HepG2 (cell line): ENCODE results near the gene HECTD1. TPM values are rescaled to one million over a fixed set of nuclear protein-coding genes. Genes with fewer than 3 reads are reported as not detected.
A peak's percentile ranks its signal among the peaks of the same experiment; 100 is the strongest.
"Not testable (repeated sequence)": the region's sequence is repeated elsewhere in the genome, so short reads cannot be mapped to it uniquely, and the experiment has no call there.

ENCODE experiments used
- ATAC-seq: fragments of 200-7000 bp; cut with Tn5 transposase; 3 replicates; pipeline ENCODE4 v1.9.1; 2020; ENCODE audit warnings: mild to moderate bottlenecking, moderate library complexity
- BruUV-seq: library from RNA; stranded (reverse); fragments of 400-500 nt; replicated peaks from 2 replicates; lab custom pipeline; 2021; lab: Mats Ljungman, UMichigan
- CTCF ChIA-PET: fragments of 300-600 bp; formaldehyde crosslinking; extraction: SDS; loops from one replicate; lab custom pipeline; 2021; ENCODE audit warnings: low total read pairs, inconsistent platforms, low intra/inter-chr PET ratio; lab: Yijun Ruan, JAX
- POLR2A ChIA-PET: fragments of 350-600 bp; sonication (Branson Sonifier 250); formaldehyde crosslinking; loops from one replicate; lab custom pipeline; 2020; ENCODE audit warnings: antibody characterized with exemption, inconsistent platforms; lab: Yijun Ruan, JAX
- DNase-seq: peaks from one replicate; pipeline ENCODE4 v3.0.0-alpha.2; 2015; ENCODE audit warnings: low spot score
- FAIRE-seq: peaks from 3 replicates; lab custom pipeline; 2011; peaks lifted over from hg19 to GRCh38; lab: Jason Lieb, UNC
- H2AFZ ChIP-seq: one replicate; pipeline ENCODE4 v1.6.1; 2011; ENCODE audit warnings: low read length, inconsistent platforms
- H3K27ac ChIP-seq: fragments of 300-600 bp; 3 replicates; pipeline ENCODE4 v1.8.0; 2011; ENCODE audit warnings: mixed run types, mild to moderate bottlenecking, mixed read lengths, low read length, inconsistent platforms; ENCODE audit not compliant: insufficient read depth; ENCODE audit errors: extremely low read length
- H3K27me3 ChIP-seq, 2 experiments: fragments of 200-600 bp in 1 of 2; 2 replicates in 1 of 2; 3 replicates in 1 of 2; pipeline versions ENCODE4 v1.6.0 to v1.8.0; 2011; ENCODE audit warnings: low read length in 2 of 2, mild to moderate bottlenecking in 2 of 2, moderate library complexity in 2 of 2, inconsistent platforms in 1 of 2; ENCODE audit not compliant: insufficient read depth in 2 of 2, control insufficient read depth in 1 of 2
- H3K36me3 ChIP-seq, 2 experiments: fragments of 200-600 bp in 1 of 2; replicated peaks in 1 of 2; 2 replicates in 1 of 2; 3 replicates in 1 of 2; pipeline versions ENCODE4 v1.5.1 to v1.8.0; 2011; ENCODE audit warnings: low read length in 2 of 2, inconsistent platforms in 1 of 2; ENCODE audit not compliant: insufficient read depth in 2 of 2, control insufficient read depth in 1 of 2
- H3K4me1 ChIP-seq: 2 replicates; pipeline ENCODE4 v1.5.1; 2012; ENCODE audit warnings: low read length, inconsistent platforms; ENCODE audit not compliant: insufficient read depth
- H3K4me2 ChIP-seq: 2 replicates; pipeline ENCODE4 v1.6.0; 2011; ENCODE audit warnings: low read depth, low read length, inconsistent platforms
- H3K4me3 ChIP-seq, 3 experiments: fragments of 200-600 bp in 1 of 3; sonication (generic), shearing (Covaris generic) in 1 of 3; replicated peaks in 1 of 3; 2 replicates each; pipeline ENCODE4 v1.5.1; 2011 to 2016; ENCODE audit warnings: low read length in 3 of 3, inconsistent platforms in 2 of 3, low read depth in 2 of 3, mild to moderate bottlenecking in 2 of 3, control low read depth in 1 of 3, mixed read lengths in 1 of 3; ENCODE audit not compliant: insufficient read depth in 1 of 3
- H3K79me2 ChIP-seq: one replicate; pipeline ENCODE4 v1.6.1; 2011; ENCODE audit warnings: low read length, inconsistent platforms; ENCODE audit not compliant: insufficient read depth
- H3K9ac ChIP-seq: 2 replicates; pipeline ENCODE4 v1.6.0; 2011; ENCODE audit warnings: mild to moderate bottlenecking, low read depth, low read length, inconsistent platforms; ENCODE audit not compliant: insufficient read depth
- H3K9me3 ChIP-seq: 2 replicates; pipeline ENCODE4 v1.5.1; 2012; ENCODE audit warnings: mild to moderate bottlenecking, low read length
- H4K20me1 ChIP-seq: 2 replicates; pipeline ENCODE4 v1.6.0; 2011; ENCODE audit warnings: inconsistent platforms, mild to moderate bottlenecking, low read length, moderate library complexity; ENCODE audit not compliant: insufficient read depth
- NCOA1 ChIP-seq: sonication (generic); formaldehyde crosslinking; IDR thresholded peaks from 2 replicates; pipeline ENCODE4 v1.9.0; 2021; ENCODE audit warnings: missing genetic modification reagents
- POGZ ChIP-seq: sonication (generic); formaldehyde crosslinking; IDR thresholded peaks from 2 replicates; pipeline ENCODE4 v1.4.0; 2020; ENCODE audit warnings: mild to moderate bottlenecking, missing genetic modification reagents
- SAFB2 ChIP-seq: sonication (generic); formaldehyde crosslinking; IDR thresholded peaks from 2 replicates; pipeline ENCODE4 v1.5.1; 2020; ENCODE audit warnings: missing genetic modification reagents, low read depth, mild to moderate bottlenecking, borderline replicate concordance
- ZMYM4 ChIP-seq: sonication (generic); formaldehyde crosslinking; IDR thresholded peaks from 2 replicates; pipeline ENCODE4 v1.8.1; 2023; ENCODE audit warnings: mild to moderate bottlenecking, missing genetic modification reagents
- ZNF446 ChIP-seq: sonication (generic); formaldehyde crosslinking; IDR thresholded peaks from 2 replicates; pipeline ENCODE4 v1.5.0; 2020; ENCODE audit warnings: mild to moderate bottlenecking, missing genetic modification reagents
- ZNF501 ChIP-seq: sonication (generic); formaldehyde crosslinking; IDR thresholded peaks from 2 replicates; pipeline ENCODE4 v1.5.1; 2020; ENCODE audit warnings: mild to moderate bottlenecking, moderate library complexity, missing genetic modification reagents
- ZNF615 ChIP-seq: sonication (generic); formaldehyde crosslinking; IDR thresholded peaks from 2 replicates; pipeline ENCODE4 v1.5.0; 2020; ENCODE audit warnings: mild to moderate bottlenecking, missing genetic modification reagents, borderline replicate concordance
- ZNF709 ChIP-seq: sonication (generic); formaldehyde crosslinking; IDR thresholded peaks from 2 replicates; pipeline ENCODE4 v1.5.0; 2020; ENCODE audit warnings: mild to moderate bottlenecking, missing genetic modification reagents
- WGBS: methylation state at CpG from one replicate; pipeline ENCODE4 v1.1.6; 2017; ENCODE audit warnings: low lambda C conversion rate; 5-methylcytosine and 5-hydroxymethylcytosine counted together
- in situ Hi-C: cut with HindIII; loops from 2 replicates; pipeline ENCODE4 v1.10.0; 2017; ENCODE audit warnings: low pct_unique_long_range_greater_than_20kb; ENCODE audit not compliant: extremely low pct_ligation_motif_present
- intact Hi-C: fragments of 100-400 bp; cut with micrococcal nuclease; formaldehyde crosslinking; loops from one replicate; pipeline ENCODE4 v1.10.0; 2022; ENCODE audit not compliant: unreplicated experiment
- polyA plus RNA-seq, 8 experiments: library from polyadenylated mRNA; depleted of rRNA in 3 of 8; stranded (reverse) in 7 of 8; unstranded in 1 of 8; fragments of >200 nt; fragmentation: Illumina TruSeq in 4 of 8; extraction: Trizol in 4 of 8; gene quantifications; 2 replicates each; pipeline versions ENCODE4 v1.2.1 to v1.2.3, GENCODE V29; 2011 to 2016; ENCODE audit warnings: low read depth in 4 of 8, missing spikeins in 1 of 8, mixed read lengths in 1 of 8; ENCODE audit not compliant: insufficient read depth in 1 of 8
- total RNA-seq, 5 experiments: library from RNA; depleted of rRNA; stranded (reverse); fragments of >200 nt; fragmentation: Illumina TruSeq; extraction: Trizol; gene quantifications; 2 replicates each; pipeline ENCODE4 v1.2.3, GENCODE V29; 2016; ENCODE audit warnings: low read depth in 1 of 5
- TF ChIP-seq, protein P1 (sequence below): sonication (generic); formaldehyde crosslinking; IDR thresholded peaks from 2 replicates; pipeline ENCODE4 v1.5.0; 2020; ENCODE audit warnings: mild to moderate bottlenecking, missing genetic modification reagents, borderline replicate concordance
- TF ChIP-seq, protein P2 (sequence below): sonication (generic); formaldehyde crosslinking; conservative IDR thresholded peaks from 2 replicates; pipeline ENCODE4 v1.8.1; 2023; ENCODE audit warnings: missing genetic modification reagents
- TF ChIP-seq, protein P3 (sequence below): sonication (generic); formaldehyde crosslinking; IDR thresholded peaks from 2 replicates; pipeline ENCODE4 v1.8.0; 2023; ENCODE audit warnings: mild to moderate bottlenecking, missing genetic modification reagents

Gene HECTD1
- total and polyA plus RNA-seq, 2 of the 13 experiments (the other 11 are each of a cell fraction or from before 2014, with no cell fraction given) = 312 to 560 TPM

DNA sequence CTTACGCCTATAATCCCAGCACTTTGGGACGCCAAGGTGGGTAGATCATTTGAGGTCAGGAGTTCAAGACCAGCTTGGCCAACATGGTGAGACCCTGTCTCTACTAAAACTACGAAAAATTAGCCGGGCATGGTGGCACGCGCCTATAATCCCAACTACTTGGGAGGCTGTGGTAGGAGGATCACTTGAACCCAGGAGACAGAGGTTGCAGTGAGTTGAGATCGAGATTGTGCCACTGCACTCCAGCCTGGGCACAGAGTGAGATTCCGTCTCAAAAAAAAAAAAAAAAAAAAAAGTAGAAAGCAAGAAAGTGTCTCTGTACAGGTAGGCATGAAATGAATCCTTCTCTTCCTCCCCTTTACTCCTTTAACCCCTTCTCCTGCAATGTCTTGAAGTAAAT is 111.8 kb downstream of the HECTD1 start:
- TF ChIP-seq, protein P1, sequence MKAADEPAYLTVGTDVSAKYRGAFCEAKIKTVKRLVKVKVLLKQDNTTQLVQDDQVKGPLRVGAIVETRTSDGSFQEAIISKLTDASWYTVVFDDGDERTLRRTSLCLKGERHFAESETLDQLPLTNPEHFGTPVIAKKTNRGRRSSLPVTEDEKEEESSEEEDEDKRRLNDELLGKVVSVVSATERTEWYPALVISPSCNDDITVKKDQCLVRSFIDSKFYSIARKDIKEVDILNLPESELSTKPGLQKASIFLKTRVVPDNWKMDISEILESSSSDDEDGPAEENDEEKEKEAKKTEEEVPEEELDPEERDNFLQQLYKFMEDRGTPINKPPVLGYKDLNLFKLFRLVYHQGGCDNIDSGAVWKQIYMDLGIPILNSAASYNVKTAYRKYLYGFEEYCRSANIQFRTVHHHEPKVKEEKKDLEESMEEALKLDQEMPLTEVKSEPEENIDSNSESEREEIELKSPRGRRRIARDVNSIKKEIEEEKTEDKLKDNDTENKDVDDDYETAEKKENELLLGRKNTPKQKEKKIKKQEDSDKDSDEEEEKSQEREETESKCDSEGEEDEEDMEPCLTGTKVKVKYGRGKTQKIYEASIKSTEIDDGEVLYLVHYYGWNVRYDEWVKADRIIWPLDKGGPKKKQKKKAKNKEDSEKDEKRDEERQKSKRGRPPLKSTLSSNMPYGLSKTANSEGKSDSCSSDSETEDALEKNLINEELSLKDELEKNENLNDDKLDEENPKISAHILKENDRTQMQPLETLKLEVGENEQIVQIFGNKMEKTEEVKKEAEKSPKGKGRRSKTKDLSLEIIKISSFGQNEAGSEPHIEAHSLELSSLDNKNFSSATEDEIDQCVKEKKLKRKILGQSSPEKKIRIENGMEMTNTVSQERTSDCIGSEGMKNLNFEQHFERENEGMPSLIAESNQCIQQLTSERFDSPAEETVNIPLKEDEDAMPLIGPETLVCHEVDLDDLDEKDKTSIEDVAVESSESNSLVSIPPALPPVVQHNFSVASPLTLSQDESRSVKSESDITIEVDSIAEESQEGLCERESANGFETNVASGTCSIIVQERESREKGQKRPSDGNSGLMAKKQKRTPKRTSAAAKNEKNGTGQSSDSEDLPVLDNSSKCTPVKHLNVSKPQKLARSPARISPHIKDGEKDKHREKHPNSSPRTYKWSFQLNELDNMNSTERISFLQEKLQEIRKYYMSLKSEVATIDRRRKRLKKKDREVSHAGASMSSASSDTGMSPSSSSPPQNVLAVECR (CRISPR knock-in tag) = 0 out of 2 replicates have a peak, but pooled peaks have one; percentile 18
- TF ChIP-seq ZNF446 (peak; percentile 45; the same call in 1 of the 2 replicates), ZNF615 (CRISPR knock-in tag) (0 out of 2 replicates have a peak, but pooled peaks have one; percentile 56), SAFB2 (CRISPR knock-in tag) (0 out of 2 replicates have a peak, but pooled peaks have one; percentile 16), NCOA1 (CRISPR knock-in tag) (0 out of 2 replicates have a peak, but pooled peaks have one; percentile 48), POGZ (CRISPR knock-in tag) (0 out of 2 replicates have a peak, but pooled peaks have one; percentile 5), ZNF501 (CRISPR knock-in tag) (peak; percentile 25; the same call in 1 of the 2 replicates), ZMYM4 (CRISPR knock-in tag) (0 out of 2 replicates have a peak, but pooled peaks have one; percentile 6), ZNF709 (CRISPR knock-in tag) (peak; percentile 59; the same call in 1 of the 2 replicates)
- TF ChIP-seq, protein P2, sequence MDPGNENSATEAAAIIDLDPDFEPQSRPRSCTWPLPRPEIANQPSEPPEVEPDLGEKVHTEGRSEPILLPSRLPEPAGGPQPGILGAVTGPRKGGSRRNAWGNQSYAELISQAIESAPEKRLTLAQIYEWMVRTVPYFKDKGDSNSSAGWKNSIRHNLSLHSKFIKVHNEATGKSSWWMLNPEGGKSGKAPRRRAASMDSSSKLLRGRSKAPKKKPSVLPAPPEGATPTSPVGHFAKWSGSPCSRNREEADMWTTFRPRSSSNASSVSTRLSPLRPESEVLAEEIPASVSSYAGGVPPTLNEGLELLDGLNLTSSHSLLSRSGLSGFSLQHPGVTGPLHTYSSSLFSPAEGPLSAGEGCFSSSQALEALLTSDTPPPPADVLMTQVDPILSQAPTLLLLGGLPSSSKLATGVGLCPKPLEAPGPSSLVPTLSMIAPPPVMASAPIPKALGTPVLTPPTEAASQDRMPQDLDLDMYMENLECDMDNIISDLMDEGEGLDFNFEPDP = 0 out of 2 replicates have a peak, but pooled peaks have one; percentile 72
- TF ChIP-seq, protein P3, sequence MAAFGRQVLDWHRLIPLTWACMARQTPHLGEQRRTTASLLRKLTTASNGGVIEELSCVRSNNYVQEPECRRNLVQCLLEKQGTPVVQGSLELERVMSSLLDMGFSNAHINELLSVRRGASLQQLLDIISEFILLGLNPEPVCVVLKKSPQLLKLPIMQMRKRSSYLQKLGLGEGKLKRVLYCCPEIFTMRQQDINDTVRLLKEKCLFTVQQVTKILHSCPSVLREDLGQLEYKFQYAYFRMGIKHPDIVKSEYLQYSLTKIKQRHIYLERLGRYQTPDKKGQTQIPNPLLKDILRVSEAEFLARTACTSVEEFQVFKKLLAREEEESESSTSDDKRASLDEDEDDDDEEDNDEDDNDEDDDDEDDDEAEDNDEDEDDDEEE (CRISPR knock-in tag) = 0 out of 2 replicates have a peak, but pooled peaks have one; percentile 42
- H3K9ac ChIP-seq, H3K27ac ChIP-seq, ATAC-seq, CTCF ChIA-PET, H3K27me3 ChIP-seq, H2AFZ ChIP-seq, intact Hi-C loops, DNase-seq, BruUV-seq, H3K4me3 ChIP-seq, H3K4me2 ChIP-seq, H3K9me3 ChIP-seq, FAIRE-seq, H4K20me1 ChIP-seq, in situ Hi-C loops, H3K79me2 ChIP-seq: not testable (repeated sequence)
- peaks cover 16 to 21% of the 10 kb centered on the region in 2 experiments for H3K36me3 ChIP-seq
- WGBS = 99% methylated on average over 8 of the region's 8 CpGs
- POLR2A ChIA-PET = interaction anchor here (1.9 kb wide), 1 partner anchor 70 kb away, joined by 7 read pairs; the partner anchor contains the start of gene STRN3
- peaks cover 28% of the 10 kb centered on the region for H3K4me1 ChIP-seq
